ENCODE measurements around the gene PSG4.
"Not testable (repeated sequence)": the region's sequence is repeated elsewhere in the genome, so short reads cannot be mapped to it uniquely, and the experiment has no call there.

The PSG4 gene

DNA sequence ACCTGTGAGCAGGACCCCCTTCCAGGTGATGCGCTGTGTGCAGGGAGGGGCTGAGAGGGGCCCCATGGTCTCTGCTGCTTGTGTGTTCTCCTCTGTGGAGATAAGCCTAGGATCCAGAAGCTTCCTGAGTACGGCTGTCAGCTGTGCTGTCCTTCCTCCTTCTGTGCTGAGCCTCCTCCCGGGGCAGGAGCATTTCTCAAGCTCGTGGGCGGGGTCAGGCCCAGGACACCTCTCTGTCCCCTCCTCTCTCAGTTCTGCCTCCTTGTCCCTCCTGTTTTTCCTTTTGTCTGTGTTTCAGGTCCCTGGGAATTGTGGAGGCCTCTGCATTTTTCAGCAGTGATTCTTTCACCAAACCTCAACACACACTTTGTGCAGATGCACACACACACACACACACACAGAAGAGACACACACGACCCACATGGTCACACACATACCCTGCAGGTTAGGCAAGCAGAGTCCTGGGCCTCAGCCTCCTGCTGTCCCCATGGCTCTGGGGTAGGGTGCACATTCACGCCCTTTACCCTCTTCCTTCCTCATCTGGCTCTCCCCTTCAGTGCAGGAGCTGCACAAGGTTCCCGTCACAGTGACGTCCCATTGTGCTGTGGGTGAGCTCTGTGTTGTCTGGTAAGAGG lies at the start of gene PSG4:
Gene PSG4 (minus strand): TSS at position 168 of the 635 bp plus-strand sequence. CDS start 102 bp downstream, at position 66.
- not testable (repeated sequence) for DNase-seq (ENCODE audit: low read depth)

DNA sequence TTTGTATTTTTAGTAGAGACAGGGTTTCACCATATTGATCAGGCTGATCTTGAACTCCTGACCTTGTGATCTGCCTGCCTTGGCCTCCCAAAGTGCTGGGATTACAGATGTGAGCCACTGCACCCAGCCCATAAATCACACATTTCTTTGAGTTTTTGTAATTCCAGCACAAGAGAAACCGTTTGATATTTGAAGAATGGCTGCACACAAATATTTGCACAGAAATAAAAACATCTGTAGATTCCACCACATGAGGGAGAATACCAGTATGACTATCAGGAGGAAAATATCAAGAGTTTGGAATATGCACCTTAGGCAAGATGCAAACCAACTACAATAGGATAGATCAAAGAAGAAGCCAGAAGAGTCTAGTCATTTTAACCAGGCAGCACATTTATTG lies 46.0 kb upstream of the PSG4 start:
- DNase-seq (ENCODE audit: low read depth): not testable (repeated sequence)

DNA sequence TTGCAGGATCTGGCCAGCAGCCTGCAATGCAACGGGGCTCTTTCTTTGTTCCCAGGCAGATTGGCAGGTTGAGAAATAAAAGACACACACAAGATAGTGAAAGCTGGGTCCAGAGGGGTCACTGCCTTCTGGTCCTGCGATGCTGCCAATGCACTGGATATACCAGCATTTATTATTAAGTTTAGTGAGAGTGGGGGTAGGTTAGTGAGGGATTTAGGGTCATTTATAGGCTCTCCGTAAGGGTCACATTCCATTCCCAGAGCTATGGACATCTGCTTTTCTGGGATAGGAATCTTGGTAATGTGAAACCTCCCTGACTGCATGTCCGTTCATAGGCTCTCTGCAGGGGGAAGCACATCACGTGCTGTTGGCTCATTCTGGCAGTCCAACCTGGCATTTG lies 44.9 kb upstream of the PSG4 start:
- not testable (repeated sequence) for DNase-seq (ENCODE audit: low read depth)

DNA sequence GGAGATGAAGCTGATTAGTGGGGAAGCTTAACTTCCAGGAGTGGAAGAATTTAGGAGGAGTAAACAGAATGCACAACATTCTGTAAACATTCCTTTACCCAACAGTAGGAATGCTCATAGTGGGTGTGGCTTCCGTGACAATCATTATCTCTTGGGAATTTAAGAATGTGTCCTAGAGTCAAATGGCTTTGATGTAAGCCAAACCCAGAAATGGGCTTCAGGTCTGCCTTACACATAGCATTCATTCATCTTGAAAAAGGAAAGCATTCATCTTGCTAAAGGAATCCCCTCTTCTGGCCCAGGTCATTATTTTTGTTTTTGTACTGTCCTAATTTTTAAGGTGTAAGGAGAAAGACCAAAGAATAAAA lies 43.2 kb upstream of the PSG4 start:
- DNase-seq (ENCODE audit: low read depth): not testable (repeated sequence)

DNA sequence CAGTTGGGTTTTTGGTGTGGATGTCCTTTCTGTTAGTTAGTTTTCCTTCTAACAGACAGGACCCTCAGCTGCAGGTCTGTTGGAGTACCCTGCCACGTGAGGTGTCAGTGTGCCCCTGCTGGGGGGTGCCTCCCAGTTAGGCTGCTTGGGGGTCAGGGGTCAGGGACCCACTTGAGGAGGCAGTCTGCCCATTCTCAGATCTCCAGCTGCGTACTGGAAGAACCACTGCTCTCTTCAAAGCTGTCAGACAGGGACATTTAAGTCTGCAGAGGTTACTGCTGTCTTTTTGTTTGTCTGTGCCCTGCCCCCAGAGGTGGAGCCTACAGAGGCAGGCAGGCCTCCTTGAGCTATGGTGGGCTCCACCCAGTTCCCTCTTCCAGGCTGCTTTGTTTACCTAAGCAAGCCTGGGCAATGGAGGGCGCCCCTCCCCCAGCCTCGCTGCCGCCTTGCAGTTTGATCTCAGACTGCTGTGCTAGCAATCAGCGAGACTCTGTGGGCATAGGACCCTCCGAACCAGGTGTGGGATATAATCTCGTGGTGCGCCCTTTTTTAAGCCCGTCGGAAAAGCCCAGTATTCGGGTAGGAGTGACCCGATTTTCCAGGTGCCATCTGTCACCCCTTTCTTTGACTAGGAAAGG lies 41.9 kb upstream of the PSG4 start:
- not testable (repeated sequence) for DNase-seq (ENCODE audit: low read depth)

DNA sequence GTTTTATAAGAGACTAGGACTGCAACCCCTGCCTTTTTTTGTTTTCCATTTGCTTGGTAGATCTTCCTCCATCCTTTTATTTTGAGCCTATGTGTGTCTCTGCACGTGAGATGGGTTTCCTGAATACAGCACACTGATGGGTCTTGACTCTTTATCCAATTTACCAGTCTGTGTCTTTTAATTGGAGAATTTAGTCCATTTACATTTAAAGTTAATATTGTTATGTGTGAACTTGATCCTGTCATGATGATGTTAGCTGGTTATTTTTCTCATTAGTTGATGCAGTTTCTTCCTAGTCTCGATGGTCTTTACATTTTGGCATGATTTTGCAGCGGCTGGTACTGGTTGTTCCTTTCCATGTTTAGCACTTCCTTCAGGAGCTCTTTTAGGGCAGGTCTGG lies 40.4 kb upstream of the PSG4 start:
- not testable (repeated sequence) for DNase-seq (ENCODE audit: low read depth)

DNA sequence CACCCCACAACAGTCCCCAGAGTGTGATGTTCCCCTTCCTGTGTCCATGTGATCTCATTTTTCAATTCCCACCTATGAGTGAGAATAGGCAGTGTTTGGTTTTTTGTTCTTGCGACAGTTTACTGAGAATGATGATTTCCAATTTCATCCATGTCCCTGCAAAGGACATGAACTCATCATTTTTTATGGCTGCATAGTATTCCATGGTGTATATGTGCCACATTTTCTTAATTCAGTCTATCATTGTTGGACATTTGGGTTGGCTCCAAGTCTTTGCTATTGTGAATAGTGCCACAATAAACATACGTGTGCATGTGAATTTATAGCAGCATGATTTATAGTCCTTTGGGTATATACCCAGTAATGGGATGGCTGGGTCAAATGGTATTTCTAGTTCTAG lies 36.8 kb upstream of the PSG4 start:
- DNase-seq (ENCODE audit: low read depth): not testable (repeated sequence)

DNA sequence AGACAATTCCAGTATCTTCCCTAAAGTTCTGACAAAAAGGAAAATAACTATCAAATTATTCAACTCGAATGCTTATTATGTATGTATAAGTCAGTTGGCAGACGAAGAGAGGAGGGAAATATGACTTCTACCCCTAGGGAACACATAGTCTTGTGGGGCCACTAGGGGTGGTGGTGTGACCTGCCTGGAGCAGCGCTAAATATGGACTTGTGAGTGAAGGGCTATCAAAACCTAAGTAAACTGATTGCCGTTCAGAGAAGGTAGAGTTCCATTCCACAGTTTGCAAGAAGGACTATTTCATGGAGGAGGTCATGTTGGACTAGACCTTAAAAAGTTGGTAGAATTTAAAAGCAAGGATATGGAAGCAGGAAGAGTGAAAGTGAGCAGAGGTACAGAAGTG lies 32.8 kb upstream of the PSG4 start:
- not testable (repeated sequence) for DNase-seq (ENCODE audit: low read depth)

DNA sequence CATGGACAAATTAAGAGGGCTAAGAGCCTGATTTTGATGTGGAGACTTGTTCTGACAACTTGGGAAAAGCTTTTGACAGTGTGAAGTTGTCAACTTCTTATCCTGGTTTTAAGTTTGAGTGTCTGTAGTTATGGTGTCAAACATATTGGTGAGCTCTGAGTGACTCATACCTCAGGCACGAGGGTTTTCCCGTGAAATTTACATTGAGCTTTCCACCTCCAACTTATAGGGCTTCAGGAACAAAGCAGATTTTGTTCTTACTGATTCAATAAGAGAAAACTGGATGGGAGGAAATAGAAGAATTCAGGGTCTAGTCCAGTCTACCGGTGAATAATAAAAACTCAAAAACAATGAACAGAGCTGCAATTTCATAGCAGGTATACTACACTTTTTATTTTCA lies 30.2 kb upstream of the PSG4 start:
- DNase-seq (ENCODE audit: low read depth): not testable (repeated sequence)

DNA sequence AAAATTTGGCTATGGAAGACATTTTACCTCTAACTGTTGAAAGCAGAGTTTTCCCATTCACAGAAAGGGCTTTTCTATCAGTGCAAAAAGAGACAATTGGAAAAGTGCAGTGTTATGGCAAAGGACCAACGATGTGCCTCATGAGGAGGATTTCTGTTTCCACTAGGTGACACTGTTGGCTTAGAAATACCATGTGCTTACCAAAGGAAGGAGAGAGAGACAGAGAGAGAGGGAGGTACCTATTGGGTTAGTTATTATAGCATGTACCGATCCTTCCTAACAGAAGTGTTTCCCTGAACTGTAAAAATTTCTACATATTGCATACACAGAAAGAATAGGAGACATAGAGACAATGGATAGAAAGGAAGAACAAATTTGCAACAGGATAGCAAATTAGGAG lies 23.9 kb upstream of the PSG4 start:
- no peak for DNase-seq (ENCODE audit: low read depth)

DNA sequence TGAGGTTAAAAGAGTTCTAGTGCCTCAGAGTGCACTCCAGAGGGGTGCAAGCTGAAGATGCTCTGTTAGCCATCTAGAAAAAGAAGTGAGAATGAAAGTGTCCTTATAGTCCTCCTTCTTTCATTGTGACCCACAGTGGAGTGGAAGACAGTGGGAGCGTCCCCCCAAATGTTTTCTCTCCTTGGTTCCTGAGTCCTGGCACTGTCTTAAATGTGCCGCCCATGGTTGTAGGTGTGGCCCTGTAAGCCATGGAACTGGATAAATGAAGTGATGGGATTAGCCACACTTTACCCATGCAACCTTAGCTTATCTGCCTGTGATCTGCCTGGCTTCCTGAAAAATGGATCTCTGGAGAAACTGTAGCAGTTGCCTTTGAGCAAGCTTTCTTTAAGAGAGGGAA lies 23.3 kb upstream of the PSG4 start:
- not testable (repeated sequence) for DNase-seq (ENCODE audit: low read depth)

DNA sequence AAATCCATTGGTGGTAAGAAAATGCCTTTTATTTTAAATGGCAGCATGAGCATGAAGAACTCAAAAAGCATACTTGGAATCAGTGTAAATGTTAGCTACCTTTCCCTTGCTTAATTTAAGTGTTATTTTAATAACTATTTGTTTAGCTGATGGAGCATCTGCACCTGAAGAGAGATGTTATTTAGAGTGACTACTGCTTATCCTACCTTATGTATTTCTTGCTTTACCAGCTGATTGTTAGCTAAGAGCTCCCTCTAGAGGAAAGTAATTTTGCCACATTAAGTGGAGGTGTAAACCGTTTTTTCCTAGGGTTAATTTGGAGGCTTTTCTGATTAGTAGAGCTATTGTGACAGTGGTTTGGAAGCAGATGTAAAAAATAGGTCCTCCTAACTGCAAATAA lies 21.5 kb upstream of the PSG4 start:
- DNase-seq (ENCODE audit: low read depth): not testable (repeated sequence)

DNA sequence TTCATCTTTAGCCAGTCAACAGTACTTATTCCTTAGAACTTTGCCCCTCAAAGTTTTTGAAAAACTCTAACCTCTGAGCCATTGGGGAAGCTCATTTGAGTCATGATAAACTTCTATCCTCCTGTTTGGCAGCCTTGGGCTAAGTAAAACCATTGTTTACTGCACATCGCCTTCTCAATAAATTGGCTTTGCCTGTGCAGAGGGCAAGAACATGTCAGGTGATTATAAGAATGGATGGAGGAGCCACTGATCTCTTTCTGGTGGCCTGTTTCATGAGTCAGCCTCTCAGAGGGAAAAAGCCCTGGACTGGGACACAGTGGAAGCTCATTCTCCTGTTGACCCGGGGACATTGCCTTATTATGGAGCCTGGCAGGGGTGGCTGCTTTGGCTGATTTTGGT lies 19.4 kb upstream of the PSG4 start:
- DNase-seq (ENCODE audit: low read depth): no peak

DNA sequence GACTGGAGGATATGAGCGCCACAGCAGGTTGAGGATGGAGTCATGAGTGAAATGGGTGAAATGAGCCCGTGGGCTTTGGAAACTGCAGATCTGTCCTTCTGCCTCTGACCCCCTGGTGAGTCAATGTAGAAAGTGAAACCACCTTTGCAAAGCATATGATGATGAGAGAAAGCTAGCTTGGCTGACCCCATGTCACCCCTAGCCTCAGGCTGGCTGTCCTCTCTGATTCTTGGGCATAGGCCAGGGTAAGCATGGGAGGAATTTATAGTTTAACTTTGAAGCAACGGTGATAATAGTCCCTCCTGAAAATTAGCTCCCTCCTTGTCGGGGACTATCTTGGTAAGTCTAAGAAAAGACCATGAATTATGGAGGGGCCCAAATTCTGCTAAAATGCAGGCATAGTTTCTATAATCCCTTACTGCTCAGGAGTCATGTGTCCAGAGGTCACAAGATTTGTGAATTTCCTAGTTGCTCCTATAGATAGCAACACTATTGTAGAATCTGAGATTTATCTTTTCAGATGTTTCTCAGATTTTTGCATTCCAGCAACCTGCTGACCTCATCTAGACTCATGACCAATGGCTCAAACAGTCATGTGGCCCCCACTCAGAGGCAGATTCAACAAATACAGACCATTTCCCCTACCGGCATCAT lies 18.9 kb upstream of the PSG4 start:
- not testable (repeated sequence) for DNase-seq (ENCODE audit: low read depth)

DNA sequence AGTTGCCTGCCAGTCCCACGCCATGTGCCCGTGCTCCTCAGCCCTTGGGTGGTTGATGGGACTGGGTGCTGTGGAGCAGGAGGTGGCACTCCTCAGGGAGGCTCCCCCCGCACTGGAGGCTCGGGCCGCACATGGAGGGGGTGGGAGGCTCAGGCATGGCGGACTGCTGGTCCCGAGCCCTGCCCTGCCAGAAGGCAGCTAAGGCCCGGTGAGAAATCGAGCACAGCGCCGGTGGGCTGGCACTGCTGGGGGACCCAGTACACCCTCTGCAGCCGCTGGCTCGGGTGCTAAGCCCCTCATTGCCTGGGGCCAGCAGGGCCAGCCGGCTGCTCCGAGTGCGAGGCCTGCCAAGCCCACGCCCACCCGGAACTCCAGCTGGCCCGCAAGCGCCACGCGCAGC lies 16.5 kb upstream of the PSG4 start:
- DNase-seq (ENCODE audit: low read depth): not testable (repeated sequence)

DNA sequence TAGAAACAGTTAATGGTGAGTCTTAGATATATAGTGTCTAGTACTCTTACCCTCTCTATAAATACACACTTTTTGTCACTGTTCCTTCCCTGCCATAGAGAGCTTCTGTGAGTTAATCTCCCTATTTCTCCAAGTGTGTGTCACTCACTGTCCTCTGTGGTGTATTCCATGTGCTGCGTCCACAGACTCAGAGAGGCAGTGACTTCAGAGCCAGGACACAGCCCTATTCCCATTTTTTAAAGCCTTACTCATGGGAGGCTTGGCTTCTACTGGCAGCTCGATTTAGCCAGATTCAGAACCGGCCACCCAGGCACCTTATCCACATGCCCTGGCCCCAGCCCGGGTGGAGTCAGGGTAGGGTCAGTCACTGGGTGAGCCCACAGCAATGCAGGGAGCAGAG lies 13.7 kb upstream of the PSG4 start:
- not testable (repeated sequence) for DNase-seq (ENCODE audit: low read depth)

DNA sequence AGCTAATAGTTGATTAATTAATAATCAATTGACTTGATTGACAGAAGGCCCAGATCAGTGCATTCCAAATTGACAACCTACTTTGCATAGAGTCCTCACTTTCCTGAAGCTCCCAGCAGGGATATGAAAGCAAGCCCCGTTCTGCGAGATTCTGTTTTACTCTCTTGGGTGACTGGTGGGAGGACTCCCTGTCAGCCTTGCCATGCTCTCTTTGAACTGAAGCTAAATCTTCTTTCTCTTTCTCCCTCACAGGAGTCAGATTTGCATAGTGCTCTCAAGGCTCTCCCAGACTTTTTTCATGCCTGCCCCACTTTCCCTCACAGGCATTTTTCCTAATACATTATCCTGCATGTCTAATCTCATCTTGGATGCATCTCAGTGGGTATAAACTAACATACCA lies 10.4 kb upstream of the PSG4 start:
- DNase-seq (ENCODE audit: low read depth): not testable (repeated sequence)

DNA sequence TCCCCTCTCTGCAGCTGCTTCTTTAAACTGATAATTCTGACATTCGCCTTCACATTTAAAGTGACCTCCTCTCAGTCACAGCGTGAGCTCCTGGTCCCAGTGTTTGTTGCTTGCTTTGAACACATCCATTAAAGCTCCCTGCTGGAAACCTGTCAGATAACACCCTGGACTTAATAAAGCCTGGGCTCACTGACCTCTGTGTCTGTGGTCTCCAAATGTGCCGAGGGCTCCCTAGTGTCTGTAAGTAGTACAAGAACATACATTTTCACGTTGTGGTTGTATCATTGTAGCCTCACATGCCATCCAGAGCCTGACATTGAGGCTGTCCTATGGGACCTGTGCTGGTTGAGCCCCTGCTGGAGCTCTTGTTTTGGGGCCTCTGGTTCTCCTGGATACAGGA lies 2.6 kb upstream of the PSG4 start:
- DNase-seq (ENCODE audit: low read depth): no peak

DNA sequence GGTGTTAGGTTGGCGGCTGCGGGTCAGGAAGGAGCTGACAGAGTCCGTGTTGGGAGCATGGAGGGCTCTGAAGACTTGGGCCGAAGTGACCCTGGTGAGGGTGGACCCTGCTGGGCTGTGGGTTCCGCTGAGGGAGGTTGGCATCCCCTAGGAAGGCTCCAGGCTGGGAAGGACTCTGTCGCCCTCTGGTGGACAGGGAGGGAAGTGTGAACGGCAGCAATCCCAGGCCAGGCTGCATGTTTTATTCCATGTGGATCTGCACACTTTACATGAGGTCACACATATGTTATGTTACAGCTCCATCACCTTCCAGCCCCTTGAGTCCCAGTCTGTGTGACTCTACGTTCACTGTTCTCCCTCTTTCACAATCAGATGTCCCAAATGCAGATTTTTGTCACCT lies 1.7 kb upstream of the PSG4 start:
- DNase-seq (ENCODE audit: low read depth): not testable (repeated sequence)

DNA sequence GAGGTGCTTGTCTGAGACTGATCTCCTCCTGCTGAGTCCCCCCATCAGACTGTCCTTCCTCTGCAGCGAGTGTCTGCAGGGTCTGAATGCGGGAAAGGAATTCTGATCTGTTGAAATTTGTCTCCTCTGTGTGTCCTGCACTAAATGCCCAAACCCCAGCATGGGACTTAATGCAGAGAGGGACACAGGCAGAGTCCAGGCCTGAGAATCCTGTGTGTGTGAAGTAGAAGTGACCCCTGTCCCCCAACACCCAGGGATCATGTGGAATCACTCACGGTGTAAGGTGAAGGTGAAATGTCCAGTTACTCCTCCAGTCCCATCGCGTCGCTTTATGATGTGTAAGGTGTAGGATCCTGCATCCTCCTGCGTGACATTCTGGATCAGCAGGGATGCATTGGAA lies 1.8 kb downstream of the PSG4 start:
- DNase-seq (ENCODE audit: low read depth): not testable (repeated sequence)

DNA sequence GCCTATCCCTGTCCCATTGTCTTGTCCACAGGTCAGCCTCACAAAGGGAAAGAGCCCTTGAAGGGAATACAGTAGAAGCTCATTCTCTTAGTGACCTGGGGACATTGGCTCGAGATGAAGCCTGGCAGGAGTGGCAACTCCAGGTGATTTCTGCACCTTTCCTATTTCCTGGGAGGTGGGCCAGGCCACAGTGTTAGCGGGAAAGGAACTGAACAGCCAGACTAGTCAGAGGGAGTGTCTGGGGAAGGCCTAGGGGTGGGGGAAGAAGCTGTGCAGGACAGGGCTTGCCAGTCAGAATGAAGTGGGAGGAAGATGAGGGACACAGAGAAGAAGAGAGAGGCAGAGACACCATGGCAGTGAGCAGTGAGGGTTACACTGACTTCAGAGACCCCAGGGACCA lies 3.5 kb downstream of the PSG4 start:
- not testable (repeated sequence) for DNase-seq (ENCODE audit: low read depth)

DNA sequence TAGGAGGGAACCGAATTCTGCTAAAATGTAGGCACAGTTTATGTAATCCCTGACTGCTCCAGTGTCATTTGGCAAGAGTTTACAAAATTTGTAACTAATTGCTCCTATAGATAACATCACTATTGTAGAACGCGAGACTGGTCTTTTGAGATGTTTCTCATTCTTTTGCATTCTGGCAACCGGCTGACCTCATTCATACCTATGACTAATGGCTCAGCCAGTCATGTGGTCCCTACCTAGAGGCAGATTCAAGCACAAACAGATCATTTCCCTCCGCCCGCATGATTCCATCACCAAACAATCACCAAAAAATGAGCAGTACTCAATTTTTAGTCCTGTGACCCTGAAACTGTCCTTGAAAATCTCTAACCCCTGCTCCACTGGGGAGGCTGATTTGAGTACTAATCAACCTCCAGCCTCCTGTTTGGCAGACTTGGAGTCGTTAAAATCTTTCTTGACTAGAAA lies 4.1 kb downstream of the PSG4 start:
- DNase-seq (ENCODE audit: low read depth): not testable (repeated sequence)

DNA sequence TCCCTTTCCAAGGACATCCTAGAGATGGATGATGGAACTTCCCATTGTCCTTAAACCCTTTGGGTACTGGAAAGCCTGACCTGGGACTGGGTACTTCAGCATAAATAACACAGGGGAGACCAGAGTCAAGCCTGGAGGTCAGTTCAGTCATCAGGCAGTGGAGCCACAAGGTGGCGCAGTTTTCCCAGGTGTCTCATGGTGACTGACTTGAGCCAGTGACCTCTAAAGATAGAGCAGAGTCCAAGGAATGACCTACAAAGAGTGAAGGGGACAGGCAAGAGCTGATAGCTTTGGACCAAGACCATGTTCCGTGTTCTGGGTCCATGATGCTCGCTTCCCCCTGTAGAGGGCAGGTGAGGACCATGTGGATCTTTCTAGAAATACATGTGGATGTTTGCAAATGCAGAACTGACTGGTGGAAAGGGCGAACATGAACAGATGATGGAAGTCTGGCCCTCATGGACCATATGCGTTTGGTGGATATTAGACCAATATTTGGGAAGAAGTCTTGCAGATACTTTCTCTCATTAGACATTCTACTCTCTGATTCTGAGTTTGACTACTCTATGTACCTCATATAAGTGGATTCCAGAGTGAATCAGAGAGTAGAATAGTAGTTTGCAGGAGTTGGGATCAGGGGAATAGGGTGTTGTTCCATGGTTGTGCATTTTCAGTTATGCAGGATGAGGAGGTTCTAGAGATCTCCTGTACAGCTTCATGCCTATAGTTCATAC lies 6.6 kb downstream of the PSG4 start:
- DNase-seq (ENCODE audit: low read depth): not testable (repeated sequence)

Measured in activated T-helper 1 cell treated with Interleukin-2 at 50 U/mL for 16 hours (primary cell).